A549 (cell line): ENCODE data around the gene MYLIP.

ENCODE experiments used
- BHLHE40 ChIP-seq: IDR thresholded peaks from 2 replicates; pipeline ENCODE4 v1.6.1; 2012; ENCODE audit warnings: low read depth, low read length, inconsistent platforms
- CHD2 ChIP-seq: fragments of 150-350 bp; IDR thresholded peaks from 2 replicates; pipeline ENCODE4 v1.6.1; 2014; ENCODE audit warnings: low read length; ENCODE audit not compliant: partially characterized antibody
- KDM1A ChIP-seq: fragments of 200-600 bp; sonication (generic); IDR thresholded peaks from 2 replicates; pipeline ENCODE4 v1.6.1; 2016; ENCODE audit warnings: low read depth, mild to moderate bottlenecking
- POLR2A ChIP-seq: IDR thresholded peaks from 2 replicates; pipeline ENCODE4 v1.6.1; 2012; ENCODE audit warnings: mild to moderate bottlenecking, low read length
- RFX5 ChIP-seq: fragments of 450-650 bp; IDR thresholded peaks from 2 replicates; pipeline ENCODE4 v1.7.1; 2014; ENCODE audit warnings: antibody characterized with exemption, mild to moderate bottlenecking, moderate library complexity
- SREBF2 ChIP-seq: fragments of 450-650 bp; IDR thresholded peaks from 2 replicates; pipeline ENCODE4 v1.6.1; 2014; ENCODE audit warnings: mild to moderate bottlenecking, moderate library complexity
- TF ChIP-seq, protein P1 (sequence below): fragments of 200-600 bp; sonication (generic); IDR thresholded peaks from 2 replicates; pipeline ENCODE4 v1.6.1; 2016; ENCODE audit warnings: antibody characterized with exemption, mild to moderate bottlenecking, moderate library complexity
- TF ChIP-seq, protein P2 (sequence below): fragments of >200 bp; sonication (Bioruptor Twin); formaldehyde crosslinking; IDR thresholded peaks from 3 replicates; pipeline ENCODE4 v1.5.1; 2016
- TF ChIP-seq, protein P3 (sequence below): fragments of >200 bp; sonication (Bioruptor Twin); formaldehyde crosslinking; IDR thresholded peaks from 3 replicates; pipeline ENCODE4 v1.6.1; 2016

DNA sequence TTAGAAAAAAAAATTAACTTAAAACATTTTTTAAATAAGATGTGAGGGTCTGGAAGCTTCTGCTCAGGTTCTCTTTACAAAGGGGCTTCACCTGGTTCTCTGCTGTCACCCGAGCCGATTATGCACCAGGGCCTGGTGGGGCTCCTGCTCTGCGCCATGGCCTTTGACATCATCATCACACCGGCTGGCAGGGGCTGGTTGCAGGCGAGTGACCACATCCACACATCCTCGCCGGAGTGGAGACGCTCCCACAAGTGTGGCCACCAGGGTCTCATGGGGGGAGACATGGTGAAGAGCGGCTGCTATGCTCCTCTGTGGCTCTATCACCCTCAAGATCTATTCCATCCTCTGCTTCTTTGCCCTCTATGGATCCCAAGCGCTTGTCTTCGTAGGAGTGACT, 31.9 kb downstream of the MYLIP start:
- TF ChIP-seq POLR2A: no peak
- no peak for TF ChIP-seq CHD2
- TF ChIP-seq KDM1A: no peak
- TF ChIP-seq, protein P1, sequence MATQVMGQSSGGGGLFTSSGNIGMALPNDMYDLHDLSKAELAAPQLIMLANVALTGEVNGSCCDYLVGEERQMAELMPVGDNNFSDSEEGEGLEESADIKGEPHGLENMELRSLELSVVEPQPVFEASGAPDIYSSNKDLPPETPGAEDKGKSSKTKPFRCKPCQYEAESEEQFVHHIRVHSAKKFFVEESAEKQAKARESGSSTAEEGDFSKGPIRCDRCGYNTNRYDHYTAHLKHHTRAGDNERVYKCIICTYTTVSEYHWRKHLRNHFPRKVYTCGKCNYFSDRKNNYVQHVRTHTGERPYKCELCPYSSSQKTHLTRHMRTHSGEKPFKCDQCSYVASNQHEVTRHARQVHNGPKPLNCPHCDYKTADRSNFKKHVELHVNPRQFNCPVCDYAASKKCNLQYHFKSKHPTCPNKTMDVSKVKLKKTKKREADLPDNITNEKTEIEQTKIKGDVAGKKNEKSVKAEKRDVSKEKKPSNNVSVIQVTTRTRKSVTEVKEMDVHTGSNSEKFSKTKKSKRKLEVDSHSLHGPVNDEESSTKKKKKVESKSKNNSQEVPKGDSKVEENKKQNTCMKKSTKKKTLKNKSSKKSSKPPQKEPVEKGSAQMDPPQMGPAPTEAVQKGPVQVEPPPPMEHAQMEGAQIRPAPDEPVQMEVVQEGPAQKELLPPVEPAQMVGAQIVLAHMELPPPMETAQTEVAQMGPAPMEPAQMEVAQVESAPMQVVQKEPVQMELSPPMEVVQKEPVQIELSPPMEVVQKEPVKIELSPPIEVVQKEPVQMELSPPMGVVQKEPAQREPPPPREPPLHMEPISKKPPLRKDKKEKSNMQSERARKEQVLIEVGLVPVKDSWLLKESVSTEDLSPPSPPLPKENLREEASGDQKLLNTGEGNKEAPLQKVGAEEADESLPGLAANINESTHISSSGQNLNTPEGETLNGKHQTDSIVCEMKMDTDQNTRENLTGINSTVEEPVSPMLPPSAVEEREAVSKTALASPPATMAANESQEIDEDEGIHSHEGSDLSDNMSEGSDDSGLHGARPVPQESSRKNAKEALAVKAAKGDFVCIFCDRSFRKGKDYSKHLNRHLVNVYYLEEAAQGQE: no peak
- TF ChIP-seq, protein P2, sequence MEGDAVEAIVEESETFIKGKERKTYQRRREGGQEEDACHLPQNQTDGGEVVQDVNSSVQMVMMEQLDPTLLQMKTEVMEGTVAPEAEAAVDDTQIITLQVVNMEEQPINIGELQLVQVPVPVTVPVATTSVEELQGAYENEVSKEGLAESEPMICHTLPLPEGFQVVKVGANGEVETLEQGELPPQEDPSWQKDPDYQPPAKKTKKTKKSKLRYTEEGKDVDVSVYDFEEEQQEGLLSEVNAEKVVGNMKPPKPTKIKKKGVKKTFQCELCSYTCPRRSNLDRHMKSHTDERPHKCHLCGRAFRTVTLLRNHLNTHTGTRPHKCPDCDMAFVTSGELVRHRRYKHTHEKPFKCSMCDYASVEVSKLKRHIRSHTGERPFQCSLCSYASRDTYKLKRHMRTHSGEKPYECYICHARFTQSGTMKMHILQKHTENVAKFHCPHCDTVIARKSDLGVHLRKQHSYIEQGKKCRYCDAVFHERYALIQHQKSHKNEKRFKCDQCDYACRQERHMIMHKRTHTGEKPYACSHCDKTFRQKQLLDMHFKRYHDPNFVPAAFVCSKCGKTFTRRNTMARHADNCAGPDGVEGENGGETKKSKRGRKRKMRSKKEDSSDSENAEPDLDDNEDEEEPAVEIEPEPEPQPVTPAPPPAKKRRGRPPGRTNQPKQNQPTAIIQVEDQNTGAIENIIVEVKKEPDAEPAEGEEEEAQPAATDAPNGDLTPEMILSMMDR: no peak
- TF ChIP-seq, protein P3, sequence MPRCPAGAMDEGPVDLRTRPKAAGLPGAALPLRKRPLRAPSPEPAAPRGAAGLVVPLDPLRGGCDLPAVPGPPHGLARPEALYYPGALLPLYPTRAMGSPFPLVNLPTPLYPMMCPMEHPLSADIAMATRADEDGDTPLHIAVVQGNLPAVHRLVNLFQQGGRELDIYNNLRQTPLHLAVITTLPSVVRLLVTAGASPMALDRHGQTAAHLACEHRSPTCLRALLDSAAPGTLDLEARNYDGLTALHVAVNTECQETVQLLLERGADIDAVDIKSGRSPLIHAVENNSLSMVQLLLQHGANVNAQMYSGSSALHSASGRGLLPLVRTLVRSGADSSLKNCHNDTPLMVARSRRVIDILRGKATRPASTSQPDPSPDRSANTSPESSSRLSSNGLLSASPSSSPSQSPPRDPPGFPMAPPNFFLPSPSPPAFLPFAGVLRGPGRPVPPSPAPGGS: no peak
- no peak for TF ChIP-seq BHLHE40
- TF ChIP-seq RFX5: no peak
- no peak for TF ChIP-seq SREBF2
